Ovary (tissue), 3 donors: ENCODE data around the gene PLG.

ENCODE experiments used
- CTCF ChIP-seq, 3 donors: fragments of 450-650 bp in 2 of 3; fragments of 200-600 bp in 1 of 3; IDR thresholded peaks; one replicate each; pipeline versions ENCODE4 v1.5.1 to v1.8.0; 2016 to 2022; ENCODE audit warnings: antibody characterized with exemption in 3 of 3, mild to moderate bottlenecking in 1 of 3
- EP300 ChIP-seq: sonication (generic); formaldehyde crosslinking; IDR thresholded peaks from one replicate; pipeline ENCODE4 v1.6.1; 2017; ENCODE audit warnings: antibody characterized with exemption
- POLR2A ChIP-seq: fragments of 450-650 bp; IDR thresholded peaks from one replicate; pipeline ENCODE4 v1.6.1; 2017; ENCODE audit warnings: antibody characterized with exemption, mild to moderate bottlenecking, moderate library complexity
- donor health status: DM: no; HTN: no; CAD: no.

- no peak for TF ChIP-seq CTCF (IDR thresholded peaks at IDR 0.05)
- TF ChIP-seq POLR2A, result no peak
- TF ChIP-seq EP300, result no peak
Observed at GRCh38 chr6:160679402-160679769, 22.7 kb upstream of the PLG start.
